ENCODE measurements around the gene KIRREL2.

GRCh38 chr19:35818445-35818844, 38.3 kb upstream of the KIRREL2 start:
- TF ChIP-seq CTCF (IDR thresholded peaks at IDR 0.05; ENCODE audit: control extremely low read depth in 1 of 3, insufficient read depth in 1 of 3, low read depth in 1 of 3, low read length in 3 of 3) (no peak), POLR2A (IDR thresholded peaks at IDR 0.05; ENCODE audit: control extremely low read depth in 1 of 2, low read depth in 2 of 2, low read length in 2 of 2) (no peak), SUZ12 (IDR thresholded peaks at IDR 0.05; ENCODE audit: low read length) (no peak), HDAC6 (IDR thresholded peaks at IDR 0.05; ENCODE audit: low read depth, low read length) (no peak), CBX5 (IDR thresholded peaks at IDR 0.05; ENCODE audit: low read depth, low read length) (no peak), GABPA (IDR thresholded peaks at IDR 0.05; ENCODE audit: borderline replicate concordance, insufficient read depth, low read length) (no peak), SP2 (IDR thresholded peaks at IDR 0.05; ENCODE audit: low read length) (no peak), CHD1 (IDR thresholded peaks at IDR 0.05; ENCODE audit: low read depth, low read length) (no peak), JUND (IDR thresholded peaks at IDR 0.05; ENCODE audit: low read length) (no peak), ATF2 (IDR thresholded peaks at IDR 0.05; ENCODE audit: low read length) (no peak), FOSL1 (IDR thresholded peaks at IDR 0.05; ENCODE audit: insufficient read depth, low read depth, low read length) (no peak), RAD21 (IDR thresholded peaks at IDR 0.05 in 1 of 2, conservative IDR thresholded peaks at IDR 0.05 in 1 of 2; ENCODE audit: low read depth in 2 of 2, low read length in 2 of 2) (no peak), SP1 (IDR thresholded peaks at IDR 0.05; ENCODE audit: low read depth, low read length) (no peak), EZH2 (IDR thresholded peaks at IDR 0.05; ENCODE audit: low read depth, low read length, severe bottlenecking) (no peak)

All from H1 (cell line).